GM18951 (cell line): ENCODE data around the gene PAIP2.
"Not testable (repeated sequence)": the region's sequence is repeated elsewhere in the genome, so short reads cannot be mapped to it uniquely, and the experiment has no call there.

Experiments
- POLR2A ChIP-seq: IDR thresholded peaks from 4 replicates; pipeline ENCODE4 v1.6.1; 2011; ENCODE audit warnings: mild to moderate bottlenecking; ENCODE audit not compliant: insufficient read length, insufficient read depth; ENCODE audit errors: extremely low read depth
- in situ Hi-C: fragments of 300-500 bp; cut with MboI; formaldehyde crosslinking; loops from one replicate; pipeline ENCODE4 v1.12.0; 2022; ENCODE audit warnings: low sequenced_read_pairs, mixed read lengths, inconsistent platforms; ENCODE audit not compliant: unreplicated experiment

Gene PAIP2

DNA sequence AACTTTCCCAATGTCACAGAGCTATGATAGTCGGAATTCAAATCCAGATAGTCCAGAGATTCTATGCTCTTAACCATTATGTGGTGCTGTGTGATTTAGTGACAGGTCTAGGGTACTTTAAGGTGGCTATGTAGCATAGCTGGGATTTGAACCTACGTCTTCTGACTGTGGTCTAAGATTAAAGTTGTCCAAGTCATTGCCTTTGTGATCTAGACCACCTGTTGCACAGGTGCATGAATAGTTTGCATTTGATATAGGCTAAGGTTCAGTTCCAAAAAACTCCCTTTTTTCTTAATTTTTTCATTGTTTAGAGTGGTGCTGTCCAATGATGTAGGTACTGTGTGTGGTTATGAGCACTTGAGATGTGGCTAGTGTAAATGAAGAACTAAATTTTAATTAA lies 2.5 kb downstream of the PAIP2 start:
- in situ Hi-C loops, result no loop called here
- no peak for TF ChIP-seq POLR2A

- in situ Hi-C loops, result not testable (repeated sequence)
These were observed 3.8 kb downstream of the PAIP2 start for GRCh38 chr5:139345442-139345841.

DNA sequence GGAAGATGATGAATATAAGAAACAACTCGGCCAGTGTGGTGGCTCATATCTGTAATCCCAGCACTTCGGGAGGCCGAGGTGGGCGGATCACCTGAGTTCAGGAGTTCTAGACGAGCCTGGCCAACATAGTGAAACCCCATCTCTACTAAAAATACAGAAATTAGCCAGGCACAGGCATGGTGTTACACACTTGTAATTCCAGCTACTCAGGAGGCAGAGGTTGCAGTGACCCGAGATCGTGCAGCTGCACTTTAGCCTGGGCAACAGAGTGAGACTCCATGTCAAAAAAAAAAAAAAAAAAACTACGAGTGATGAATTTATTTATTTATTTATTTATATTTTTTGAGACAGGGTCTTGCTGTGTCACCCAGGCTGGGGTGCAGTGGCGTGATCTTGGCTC lies 6.2 kb downstream of the PAIP2 start:
- in situ Hi-C loops, result not testable (repeated sequence)

GRCh38 chr5:139354186-139354585 lies 12.5 kb downstream of the PAIP2 start:
- in situ Hi-C loops, result no loop called here
- no peak for TF ChIP-seq POLR2A

DNA sequence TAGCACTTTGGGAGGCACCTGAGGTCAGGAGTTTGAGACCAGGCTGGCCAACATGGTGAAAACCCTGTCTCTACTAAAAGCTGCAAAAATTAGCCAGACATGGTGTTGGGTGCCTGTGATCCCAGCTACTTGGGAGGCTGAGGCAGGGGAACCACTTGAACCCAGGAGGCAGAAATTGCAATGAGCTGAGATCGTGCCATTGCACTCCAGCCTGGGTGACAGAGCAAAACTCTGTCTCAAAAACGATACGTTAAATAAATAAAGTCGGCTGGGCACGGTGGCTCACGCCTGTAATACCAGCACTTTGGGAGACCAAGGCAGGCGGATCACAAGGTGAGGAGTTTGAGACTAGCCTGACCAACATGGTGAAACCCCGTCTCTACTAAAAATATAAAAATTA lies 14.2 kb downstream of the PAIP2 start:
- in situ Hi-C loops, result not testable (repeated sequence)

DNA sequence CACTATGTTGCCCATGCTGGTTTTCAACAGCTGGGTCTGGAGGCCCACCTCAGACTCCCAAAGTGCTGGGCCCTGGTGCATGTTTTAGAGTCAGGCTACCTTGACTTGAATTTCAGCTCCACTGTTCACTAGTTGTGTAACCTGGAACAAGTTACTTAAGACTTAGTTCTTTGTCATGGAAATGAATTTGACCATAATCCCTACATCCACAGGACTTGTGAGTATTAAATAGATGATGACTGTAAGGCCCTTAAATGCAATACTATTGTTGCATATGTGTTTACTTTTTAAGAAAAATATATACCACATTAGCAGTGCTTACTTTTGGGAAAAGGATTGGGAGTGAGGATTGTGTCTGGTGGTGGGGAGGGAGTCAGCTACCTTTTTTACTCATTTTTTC lies 16.4 kb downstream of the PAIP2 start:
- in situ Hi-C loops, result no loop called here
- no peak for TF ChIP-seq POLR2A

DNA sequence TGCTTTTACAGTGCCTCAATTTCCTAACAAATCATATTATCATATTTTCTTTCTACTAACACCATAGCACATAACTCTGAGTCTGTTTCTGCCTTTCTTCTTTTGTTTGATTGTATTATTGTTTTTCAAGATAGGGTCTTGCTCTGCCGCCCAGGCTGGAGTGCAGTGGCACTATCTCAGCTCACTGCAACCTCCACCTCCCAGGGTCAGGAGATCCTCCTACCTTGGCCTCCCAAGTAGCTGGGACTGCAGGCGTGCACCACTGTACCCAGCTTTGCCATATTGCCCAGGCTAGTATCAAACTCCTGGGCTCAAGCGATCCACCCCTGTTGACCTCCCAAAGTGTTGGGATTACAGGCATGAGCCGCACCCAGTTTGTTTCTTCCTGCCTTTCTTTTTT lies 18.7 kb downstream of the PAIP2 start:
- TF ChIP-seq POLR2A, result no peak
- in situ Hi-C loops, result no loop called here

DNA sequence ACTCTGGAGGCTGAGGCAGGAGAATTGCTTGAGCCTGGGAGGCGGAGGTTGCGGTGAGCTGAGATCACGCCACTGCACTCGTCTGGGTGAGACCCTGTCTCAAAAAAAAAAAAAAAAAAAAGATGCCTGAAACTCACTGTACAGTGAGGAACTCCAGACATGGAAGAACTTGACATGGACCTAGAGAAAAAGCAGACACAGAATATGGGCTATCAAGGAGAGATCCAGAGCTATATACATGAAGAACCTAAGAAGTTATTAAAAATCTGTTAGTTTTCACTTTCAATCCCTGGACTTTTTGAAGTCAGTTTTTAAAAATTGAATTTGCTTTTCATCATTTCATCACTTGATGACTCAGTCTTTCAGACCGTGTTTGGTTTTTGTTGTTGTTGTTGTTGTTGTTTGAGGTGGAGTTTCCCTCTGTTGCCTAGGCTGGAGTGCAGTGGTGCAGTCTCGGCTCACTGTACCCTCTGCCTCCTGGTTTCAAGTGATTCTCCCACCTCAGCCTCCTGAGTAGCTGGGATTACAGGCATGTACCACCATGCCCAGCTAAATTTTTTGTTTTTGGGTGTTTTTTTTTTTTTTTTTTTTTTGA lies 20.3 kb downstream of the PAIP2 start:
- in situ Hi-C loops, result no loop called here

DNA sequence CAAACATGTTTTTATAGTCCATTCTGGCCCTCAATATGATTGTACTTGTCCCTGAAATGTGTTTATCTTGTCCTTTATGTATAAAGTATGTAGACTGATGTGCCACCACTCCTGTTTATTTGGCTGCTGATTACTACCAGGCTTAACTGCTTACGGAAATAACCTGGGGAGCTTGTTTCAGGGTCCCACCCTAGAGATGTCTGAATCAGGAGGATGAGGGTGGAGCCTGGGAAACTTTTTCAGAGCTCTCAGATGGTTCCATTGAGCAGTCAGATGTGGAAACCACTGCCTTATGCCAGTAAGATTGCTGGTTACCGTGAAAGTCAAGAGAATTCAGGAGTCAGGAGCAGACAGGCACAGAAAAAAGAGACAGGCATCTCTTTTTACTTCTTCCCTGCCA lies 22.3 kb downstream of the PAIP2 start:
- in situ Hi-C loops, result no loop called here
- TF ChIP-seq POLR2A, result no peak

More for the DNA sequence above, 20.3 kb downstream of the PAIP2 start:
- no peak for TF ChIP-seq POLR2A

- in situ Hi-C loops, result no loop called here
- TF ChIP-seq POLR2A, result no peak
These were observed 22.8 kb downstream of the PAIP2 start for GRCh38 chr5:139364466-139364865.

DNA sequence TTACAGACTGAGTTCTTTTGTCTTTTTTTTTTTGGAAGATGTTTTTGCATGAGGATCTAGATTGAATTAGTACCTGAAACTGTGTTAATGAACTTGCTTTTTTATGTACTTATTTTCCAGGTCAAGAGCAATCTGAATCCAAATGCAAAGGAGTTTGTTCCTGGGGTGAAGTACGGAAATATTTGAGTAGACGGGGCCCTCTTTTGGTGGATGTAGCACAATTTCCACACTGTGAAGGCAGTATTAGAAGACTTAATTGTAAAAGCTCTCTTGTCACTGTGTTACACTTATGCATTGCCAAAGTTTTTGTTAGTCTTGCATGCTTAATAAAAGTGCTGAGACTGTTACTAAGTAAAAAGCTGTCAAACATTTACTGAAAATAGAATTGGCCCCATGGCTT lies 27.0 kb downstream of the PAIP2 start:
- TF ChIP-seq POLR2A, result no peak

GRCh38 chr5:139369181-139369580 lies 27.5 kb downstream of the PAIP2 start:
- TF ChIP-seq POLR2A, result no peak
- in situ Hi-C loops, result no loop called here

More for the DNA sequence above, 27.0 kb downstream of the PAIP2 start:
- in situ Hi-C loops, result no loop called here

- no peak for TF ChIP-seq POLR2A
- in situ Hi-C loops, result no loop called here
These were observed 30.1 kb downstream of the PAIP2 start for GRCh38 chr5:139371482-139372435.

DNA sequence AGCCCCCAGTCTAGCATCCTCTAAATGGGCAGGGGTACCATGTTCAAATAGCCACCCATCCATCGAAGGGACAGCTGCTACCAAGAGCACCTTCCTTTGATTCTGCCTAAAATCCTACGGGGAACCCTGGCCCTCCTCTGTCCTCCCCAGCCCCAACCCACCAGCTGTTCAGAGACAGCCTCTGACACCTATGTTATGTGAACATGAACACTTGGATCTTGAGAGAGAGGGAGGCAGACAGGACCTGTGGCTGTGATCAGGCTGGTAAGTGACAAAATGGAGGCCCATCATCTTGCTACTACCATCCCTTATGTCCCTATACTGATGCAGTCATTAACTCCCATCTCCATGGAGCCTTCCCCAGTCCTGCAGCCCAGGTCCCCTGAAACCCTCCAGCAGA lies 33.3 kb downstream of the PAIP2 start:
- in situ Hi-C loops, result no loop called here
- TF ChIP-seq POLR2A, result no peak
